HCT116 (cell line): Measurements from ENCODE around the gene LUC7L. TPM values are rescaled to one million over a fixed set of nuclear protein-coding genes. Genes with fewer than 3 reads are reported as not detected.

Source experiments
- ATAC-seq: fragments of 200-7000 bp; cut with Tn5 transposase; 2 replicates; pipeline ENCODE4 v1.9.1; 2020; ENCODE audit warnings: mild to moderate bottlenecking, moderate library complexity
- BruUV-seq: library from RNA; stranded (reverse); fragments of 400-500 nt; replicated peaks from 2 replicates; lab custom pipeline; 2021; lab: Mats Ljungman, UMichigan
- CTCF ChIA-PET: fragments of 300-600 bp; sonication (Branson Sonifier 250); formaldehyde crosslinking; loops from one replicate; lab custom pipeline; 2021; ENCODE audit warnings: antibody characterized with exemption; lab: Charles Lee
- POLR2A ChIA-PET: fragments of 300-600, 350-600 bp; sonication (Branson Sonifier 250); formaldehyde crosslinking; loops from one replicate; lab custom pipeline; 2021; ENCODE audit warnings: antibody characterized with exemption; lab: Charles Lee
- RAD21 ChIA-PET, 2 experiments: fragments of 300-600 bp; sonication (Branson Sonifier 250); formaldehyde crosslinking; loops; one replicate each; lab custom pipeline; 2023; ENCODE audit warnings: low total read pairs in 2 of 2; ENCODE audit not compliant: uncharacterized antibody in 2 of 2, unreplicated experiment in 2 of 2, low non-redundant PET in 1 of 2; lab: Charles Lee
- DNase-seq: peaks from one replicate; pipeline ENCODE4 v3.0.0-alpha.2; 2010; ENCODE audit warnings: low read depth, low spot score
- H2AFZ ChIP-seq: fragments of 200-600 bp; shearing (Covaris generic), sonication (generic); 2 replicates; pipeline ENCODE4 v1.6.1; 2017; ENCODE audit warnings: low read depth, mixed run types, mixed read lengths, antibody characterized with exemption, low read length; ENCODE audit not compliant: poor library complexity, severe bottlenecking
- H3K27ac ChIP-seq: 2 replicates; pipeline ENCODE4 v1.5.1; 2012; ENCODE audit warnings: low read depth, low read length
- H3K27me3 ChIP-seq: fragments of 200-600 bp; sonication (generic); 2 replicates; pipeline ENCODE4 v1.6.1; 2016; ENCODE audit warnings: mixed run types, low read length, mixed read lengths; ENCODE audit not compliant: insufficient read depth
- H3K36me3 ChIP-seq, 2 experiments: fragments of 200-500 bp in 1 of 2; fragments of 200-600 bp in 1 of 2; sonication (Bioruptor generic) in 1 of 2; sonication (generic) in 1 of 2; 2 replicates each; pipeline versions ENCODE4 v1.5.1 to v1.6.1; 2014 to 2016; ENCODE audit warnings: low read length in 2 of 2, inconsistent platforms in 1 of 2, mixed read lengths in 1 of 2, mixed run types in 1 of 2; ENCODE audit not compliant: insufficient read depth in 2 of 2, control insufficient read depth in 1 of 2
- H3K4me1 ChIP-seq, 2 experiments: fragments of 200-600 bp in 1 of 2; sonication (generic) in 1 of 2; 2 replicates each; pipeline versions ENCODE4 v1.5.1 to v1.6.1; 2012 to 2017; ENCODE audit warnings: low read length in 2 of 2, inconsistent platforms in 1 of 2, mild to moderate bottlenecking in 1 of 2, mixed read lengths in 1 of 2, mixed run types in 1 of 2, moderate library complexity in 1 of 2; ENCODE audit not compliant: insufficient read depth in 2 of 2, control insufficient read depth in 1 of 2
- H3K4me2 ChIP-seq: fragments of 200-600 bp; sonication (generic); 2 replicates; pipeline ENCODE4 v1.6.1; 2017; ENCODE audit warnings: mixed run types, low read length, mixed read lengths
- H3K4me3 ChIP-seq, 2 experiments: fragments of 200-600 bp in 1 of 2; sonication (generic) in 1 of 2; replicated peaks in 1 of 2; 2 replicates each; pipeline ENCODE4 v1.5.1; 2011 to 2016; ENCODE audit warnings: low read length in 2 of 2, control low read depth in 1 of 2, low read depth in 1 of 2, mild to moderate bottlenecking in 1 of 2, mixed read lengths in 1 of 2, mixed run types in 1 of 2
- H3K79me2 ChIP-seq: fragments of 200-600 bp; sonication (generic); 2 replicates; pipeline ENCODE4 v1.6.1; 2017; ENCODE audit warnings: mild to moderate bottlenecking, mixed run types, low read length, moderate library complexity, mixed read lengths; ENCODE audit not compliant: insufficient read depth
- H3K9ac ChIP-seq: fragments of 200-600 bp; sonication (generic); 2 replicates; pipeline ENCODE4 v1.6.1; 2016; ENCODE audit warnings: low read length, mixed read lengths
- H3K9me2 ChIP-seq: fragments of 200-600 bp; sonication (generic), shearing (Covaris generic); 2 replicates; pipeline ENCODE4 v1.6.1; 2017; ENCODE audit warnings: mixed run types, mild to moderate bottlenecking, moderate library complexity; ENCODE audit not compliant: insufficient read depth
- H3K9me3 ChIP-seq, 2 experiments: fragments of 200-500 bp in 1 of 2; fragments of 200-600 bp in 1 of 2; sonication (Bioruptor generic) in 1 of 2; sonication (generic) in 1 of 2; 2 replicates each; pipeline ENCODE4 v1.6.1; 2014 to 2017; ENCODE audit warnings: low read length in 2 of 2, mixed read lengths in 2 of 2, inconsistent platforms in 1 of 2, low read depth in 1 of 2, mild to moderate bottlenecking in 1 of 2, mixed run types in 1 of 2, moderate library complexity in 1 of 2; ENCODE audit not compliant: control insufficient read depth in 1 of 2, insufficient read depth in 1 of 2
- H4K20me1 ChIP-seq: fragments of 200-600 bp; sonication (generic), shearing (Covaris generic); 2 replicates; pipeline ENCODE4 v1.6.1; 2017; ENCODE audit warnings: mixed run types, mild to moderate bottlenecking, moderate library complexity; ENCODE audit not compliant: insufficient read depth
- CBX3 ChIP-seq: IDR thresholded peaks from 2 replicates; pipeline ENCODE4 v1.6.1; 2012; ENCODE audit warnings: low read depth
- CEBPB ChIP-seq: IDR thresholded peaks from 2 replicates; pipeline ENCODE4 v1.6.1; 2012; ENCODE audit warnings: low read depth
- EGR1 ChIP-seq: IDR thresholded peaks from 2 replicates; pipeline ENCODE4 v1.6.1; 2012; ENCODE audit warnings: low read depth
- ELF1 ChIP-seq: IDR thresholded peaks from 2 replicates; pipeline ENCODE4 v1.6.1; 2012; ENCODE audit warnings: low read depth, borderline replicate concordance
- JUND ChIP-seq: IDR thresholded peaks from 2 replicates; pipeline ENCODE4 v1.6.1; 2012
- POLR2A ChIP-seq: IDR thresholded peaks from 2 replicates; pipeline ENCODE4 v1.7.0; 2011; ENCODE audit warnings: borderline replicate concordance; ENCODE audit not compliant: insufficient read depth, insufficient read length; ENCODE audit errors: extremely low read depth
- RAD21 ChIP-seq: IDR thresholded peaks from 2 replicates; pipeline ENCODE4 v1.6.1; 2012; ENCODE audit warnings: low read depth, mild to moderate bottlenecking
- SIN3A ChIP-seq: IDR thresholded peaks from 2 replicates; pipeline ENCODE4 v1.6.1; 2012; ENCODE audit warnings: low read depth
- SP1 ChIP-seq: IDR thresholded peaks from 2 replicates; pipeline ENCODE4 v1.6.1; 2012; ENCODE audit warnings: low read depth
- SRF ChIP-seq: IDR thresholded peaks from 2 replicates; pipeline ENCODE4 v1.6.1; 2012; ENCODE audit warnings: low read depth
- YY1 ChIP-seq: IDR thresholded peaks from 2 replicates; pipeline ENCODE4 v1.6.1; 2011; ENCODE audit warnings: low read length, low read depth, moderate library complexity, mild to moderate bottlenecking; ENCODE audit not compliant: insufficient replicate concordance; ENCODE audit errors: extremely low read depth
- intact Hi-C: fragments of 100-400 bp; cut with micrococcal nuclease; formaldehyde crosslinking; loops from 2 replicates; pipeline ENCODE4 v1.10.0; 2022
- total RNA-seq: library from RNA; stranded (reverse); gene quantifications from one replicate; pipeline ENCODE4 v1.2.1, GENCODE V29; 2021; ENCODE audit not compliant: unreplicated experiment
- TF ChIP-seq, protein P1 (sequence below): IDR thresholded peaks from 2 replicates; pipeline ENCODE4 v1.6.1; 2012; ENCODE audit warnings: low read depth

Gene LUC7L
- total RNA-seq, 1 experiment from 2014 or later = 50.5 TPM

DNA sequence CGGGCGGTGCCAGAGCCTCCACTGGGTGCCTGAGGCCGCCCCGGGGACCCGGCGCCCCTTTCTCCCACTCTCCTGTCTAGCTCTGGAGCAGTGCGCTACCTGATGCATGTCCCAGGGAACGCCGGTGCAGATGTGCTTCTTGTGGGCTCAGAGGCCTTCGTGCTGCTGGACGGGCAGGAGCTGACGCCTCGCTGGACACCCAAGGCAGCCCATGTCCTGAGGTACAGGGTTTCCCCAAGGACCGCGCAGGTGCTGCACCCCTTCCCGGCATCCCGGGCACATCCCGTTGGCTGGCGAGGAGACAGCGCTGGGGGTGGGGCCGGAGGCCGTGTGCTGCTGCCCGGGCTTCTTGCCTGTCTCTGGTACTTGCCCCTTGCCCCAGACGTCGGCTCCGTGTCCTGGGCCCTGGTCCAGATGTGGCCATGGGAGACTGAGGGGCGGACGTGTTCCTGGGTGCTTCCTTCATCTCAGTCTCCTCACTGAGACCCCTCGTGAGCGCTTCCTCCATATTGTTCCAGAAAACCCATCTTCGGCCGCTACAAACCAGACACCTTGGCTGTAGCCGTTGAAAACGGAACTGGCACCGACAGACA is 34.0 kb upstream of the LUC7L start:
- ATAC-seq (no peak), DNase-seq (no peak)
- Histone ChIP-seq H3K79me2 (no peaks in the 10 kb centered on the region), H4K20me1 (no peaks in the 10 kb centered on the region), H3K4me2 (no peak overlapping the region), H3K27ac (no peak overlapping the region), H3K4me1 (no peaks in the 10 kb centered on the region), H3K9ac (no peak overlapping the region), H3K4me3 (no peak overlapping the region), H3K36me3 (no peaks in the 10 kb centered on the region), H2AFZ (no peak overlapping the region), H3K9me2 (no peaks in the 10 kb centered on the region), H3K9me3 (no peaks in the 10 kb centered on the region), H3K27me3 (no peaks in the 10 kb centered on the region)
- ChIA-PET RAD21 (no interaction called here), POLR2A (no interaction called here), CTCF (no interaction called here)
- TF ChIP-seq EGR1 = no peak
- TF ChIP-seq POLR2A = no peak
- TF ChIP-seq JUND = no peak
- no TSS peak for BruUV-seq
- intact Hi-C loops = no loop called here

GRCh38 chr16:262121-262745 is 33.0 kb upstream of the LUC7L start:
- Histone ChIP-seq H3K27me3 (no peaks in the 10 kb centered on the region), H3K4me1 (no peaks in the 10 kb centered on the region), H3K9me2 (no peaks in the 10 kb centered on the region), H2AFZ (no peak overlapping the region), H3K27ac (no peak overlapping the region), H3K9me3 (no peaks in the 10 kb centered on the region), H3K4me3 (no peak overlapping the region), H3K36me3 (no peaks in the 10 kb centered on the region), H3K4me2 (no peak overlapping the region), H4K20me1 (no peaks in the 10 kb centered on the region), H3K79me2 (no peaks in the 10 kb centered on the region), H3K9ac (no peak overlapping the region)
- ATAC-seq = no peak
- no peak for DNase-seq
- POLR2A ChIA-PET = no interaction called here
- RAD21 ChIA-PET = no interaction called here
- no TSS peak for BruUV-seq
- intact Hi-C loops = no loop called here
- CTCF ChIA-PET = no interaction called here
- TF ChIP-seq RAD21 = no peak
- no peak for TF ChIP-seq ELF1
- TF ChIP-seq, protein P1, sequence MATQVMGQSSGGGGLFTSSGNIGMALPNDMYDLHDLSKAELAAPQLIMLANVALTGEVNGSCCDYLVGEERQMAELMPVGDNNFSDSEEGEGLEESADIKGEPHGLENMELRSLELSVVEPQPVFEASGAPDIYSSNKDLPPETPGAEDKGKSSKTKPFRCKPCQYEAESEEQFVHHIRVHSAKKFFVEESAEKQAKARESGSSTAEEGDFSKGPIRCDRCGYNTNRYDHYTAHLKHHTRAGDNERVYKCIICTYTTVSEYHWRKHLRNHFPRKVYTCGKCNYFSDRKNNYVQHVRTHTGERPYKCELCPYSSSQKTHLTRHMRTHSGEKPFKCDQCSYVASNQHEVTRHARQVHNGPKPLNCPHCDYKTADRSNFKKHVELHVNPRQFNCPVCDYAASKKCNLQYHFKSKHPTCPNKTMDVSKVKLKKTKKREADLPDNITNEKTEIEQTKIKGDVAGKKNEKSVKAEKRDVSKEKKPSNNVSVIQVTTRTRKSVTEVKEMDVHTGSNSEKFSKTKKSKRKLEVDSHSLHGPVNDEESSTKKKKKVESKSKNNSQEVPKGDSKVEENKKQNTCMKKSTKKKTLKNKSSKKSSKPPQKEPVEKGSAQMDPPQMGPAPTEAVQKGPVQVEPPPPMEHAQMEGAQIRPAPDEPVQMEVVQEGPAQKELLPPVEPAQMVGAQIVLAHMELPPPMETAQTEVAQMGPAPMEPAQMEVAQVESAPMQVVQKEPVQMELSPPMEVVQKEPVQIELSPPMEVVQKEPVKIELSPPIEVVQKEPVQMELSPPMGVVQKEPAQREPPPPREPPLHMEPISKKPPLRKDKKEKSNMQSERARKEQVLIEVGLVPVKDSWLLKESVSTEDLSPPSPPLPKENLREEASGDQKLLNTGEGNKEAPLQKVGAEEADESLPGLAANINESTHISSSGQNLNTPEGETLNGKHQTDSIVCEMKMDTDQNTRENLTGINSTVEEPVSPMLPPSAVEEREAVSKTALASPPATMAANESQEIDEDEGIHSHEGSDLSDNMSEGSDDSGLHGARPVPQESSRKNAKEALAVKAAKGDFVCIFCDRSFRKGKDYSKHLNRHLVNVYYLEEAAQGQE = no peak
- TF ChIP-seq SRF = no peak
- no peak for TF ChIP-seq YY1
- no peak for TF ChIP-seq CBX3
- TF ChIP-seq CEBPB = no peak
- TF ChIP-seq SIN3A = no peak
- TF ChIP-seq EGR1 = no peak
- TF ChIP-seq POLR2A = no peak
- TF ChIP-seq SP1 = no peak
